IPS-20b (cell line): Measurements from ENCODE around the gene COL6A2.
"Not testable (repeated sequence)": the region's sequence is repeated elsewhere in the genome, so short reads cannot be mapped to it uniquely, and the experiment has no call there.

ENCODE experiments used
- H3K27ac ChIP-seq: one replicate; pipeline ENCODE4 v1.5.1; 2013; ENCODE audit warnings: low read length
- H3K27me3 ChIP-seq: 2 replicates; pipeline ENCODE4 v1.6.1; 2013; ENCODE audit warnings: mild to moderate bottlenecking, low read length, inconsistent platforms; ENCODE audit not compliant: insufficient read depth
- H3K36me3 ChIP-seq: 2 replicates; pipeline ENCODE4 v1.6.1; 2013; ENCODE audit warnings: low read depth, mild to moderate bottlenecking, inconsistent platforms, low read length, moderate library complexity; ENCODE audit not compliant: insufficient read depth
- H3K4me1 ChIP-seq: 2 replicates; pipeline ENCODE4 v1.6.1; 2013; ENCODE audit warnings: mild to moderate bottlenecking, control low read depth, inconsistent platforms, low read length, moderate library complexity; ENCODE audit not compliant: insufficient read depth
- H3K4me3 ChIP-seq: 2 replicates; pipeline ENCODE4 v1.5.1; 2013; ENCODE audit warnings: mild to moderate bottlenecking, low read length, inconsistent platforms
- H3K9ac ChIP-seq: 2 replicates; pipeline ENCODE4 v1.6.1; 2013; ENCODE audit warnings: low read depth, mild to moderate bottlenecking, inconsistent platforms, low read length, moderate library complexity
- H3K9me3 ChIP-seq: 2 replicates; pipeline ENCODE4 v1.6.1; 2013; ENCODE audit warnings: mild to moderate bottlenecking, low read depth, low read length, inconsistent platforms; ENCODE audit not compliant: insufficient read depth

The COL6A2 gene

DNA sequence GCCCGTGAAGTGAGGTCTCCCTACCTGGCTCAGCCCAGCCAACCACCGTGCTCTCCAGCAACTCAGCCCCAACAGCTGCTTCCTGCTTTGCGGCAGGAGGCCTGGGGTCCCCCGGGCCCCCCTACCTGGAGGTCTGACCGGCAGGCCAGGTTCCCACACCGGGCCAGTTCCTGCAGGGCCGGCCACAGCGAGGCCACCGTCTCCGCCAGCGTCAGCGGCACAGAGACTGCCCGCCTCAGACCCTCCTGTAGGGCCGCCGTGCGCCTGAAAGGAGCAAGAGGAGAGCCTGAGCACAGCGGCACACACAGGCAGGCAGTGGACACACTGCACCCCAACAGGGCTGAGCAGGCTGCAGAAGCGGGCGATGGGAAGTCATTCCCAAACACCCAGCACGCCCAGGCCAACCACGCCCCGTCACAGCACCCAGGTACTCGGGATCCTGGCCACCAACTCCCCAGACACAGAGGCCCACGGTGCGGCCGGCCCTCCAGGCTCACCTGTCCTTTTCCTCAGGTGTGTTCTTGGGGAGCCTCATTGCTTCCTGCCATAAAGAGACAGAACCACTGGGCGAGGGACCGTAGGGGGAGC, 40.6 kb downstream of the COL6A2 start:
- Histone ChIP-seq H3K27me3 (no peaks in the 10 kb centered on the region), H3K9me3 (no peaks in the 10 kb centered on the region), H3K9ac (no peak overlapping the region)

DNA sequence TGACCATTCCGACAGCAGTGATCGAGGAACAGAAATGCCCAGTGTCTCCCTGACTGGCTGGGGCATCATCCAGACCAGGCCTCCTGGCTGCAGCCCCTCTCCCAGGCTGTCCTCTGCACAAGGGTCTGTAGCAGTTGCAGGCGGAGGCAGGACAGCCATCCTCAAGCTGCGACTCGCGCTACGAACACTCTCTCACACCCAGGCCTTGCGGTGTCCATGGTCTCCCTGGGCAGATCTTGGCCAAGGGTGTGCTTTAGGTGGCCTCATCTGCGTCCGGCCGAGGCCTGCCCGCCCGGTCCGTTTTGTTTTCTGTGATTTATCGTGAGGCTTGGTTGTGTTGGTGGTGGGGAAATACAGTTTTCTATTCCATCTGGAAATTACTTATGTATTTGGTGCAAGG, 41.8 kb downstream of the COL6A2 start:
- no peaks in the 10 kb centered on the region for H3K36me3 ChIP-seq
- no peaks in the 10 kb centered on the region for H3K27me3 ChIP-seq
- H3K4me1 ChIP-seq = no peaks in the 10 kb centered on the region
- no peak overlapping the region for H3K4me3 ChIP-seq
- H3K9ac ChIP-seq = no peak overlapping the region
- no peaks in the 10 kb centered on the region for H3K9me3 ChIP-seq
- H3K27ac ChIP-seq = no peak overlapping the region

More for the DNA sequence above, 40.6 kb downstream of the COL6A2 start:
- no peak overlapping the region for H3K27ac ChIP-seq
- H3K4me3 ChIP-seq = no peak overlapping the region
- no peaks in the 10 kb centered on the region for H3K36me3 ChIP-seq
- H3K4me1 ChIP-seq = no peaks in the 10 kb centered on the region

DNA sequence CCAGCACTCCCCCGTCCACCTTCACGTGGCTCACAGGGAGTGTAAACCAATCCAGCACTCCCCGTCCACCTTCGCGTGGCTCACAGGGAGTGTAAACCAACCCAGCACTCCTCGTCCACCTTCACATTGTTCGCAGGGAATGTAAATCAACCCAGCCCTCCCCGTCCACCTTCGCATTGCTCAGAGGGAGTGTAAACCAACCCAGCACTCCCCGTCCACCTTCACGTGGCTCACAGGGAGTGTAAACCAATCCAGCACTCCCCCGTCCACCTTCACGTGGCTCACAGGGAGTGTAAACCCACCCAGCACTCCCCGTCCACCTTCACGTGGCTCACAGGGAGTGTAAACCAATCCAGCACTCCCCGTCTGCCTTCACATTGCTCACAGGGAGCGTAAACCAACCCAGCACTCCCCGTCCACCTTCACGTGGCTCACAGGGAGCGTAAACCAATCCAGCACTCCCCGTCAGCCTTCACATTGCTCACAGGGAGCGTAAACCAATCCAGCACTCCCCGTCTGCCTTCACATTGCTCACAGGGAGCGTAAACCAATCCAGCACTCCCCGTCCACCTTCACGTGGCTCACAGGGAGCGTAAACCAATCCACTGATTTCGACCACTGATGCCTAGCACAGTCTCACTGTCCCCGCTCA, 42.6 kb downstream of the COL6A2 start:
- H3K9ac ChIP-seq, H3K27me3 ChIP-seq, H3K9me3 ChIP-seq, H3K36me3 ChIP-seq, H3K27ac ChIP-seq, H3K4me1 ChIP-seq, H3K4me3 ChIP-seq: not testable (repeated sequence)

DNA sequence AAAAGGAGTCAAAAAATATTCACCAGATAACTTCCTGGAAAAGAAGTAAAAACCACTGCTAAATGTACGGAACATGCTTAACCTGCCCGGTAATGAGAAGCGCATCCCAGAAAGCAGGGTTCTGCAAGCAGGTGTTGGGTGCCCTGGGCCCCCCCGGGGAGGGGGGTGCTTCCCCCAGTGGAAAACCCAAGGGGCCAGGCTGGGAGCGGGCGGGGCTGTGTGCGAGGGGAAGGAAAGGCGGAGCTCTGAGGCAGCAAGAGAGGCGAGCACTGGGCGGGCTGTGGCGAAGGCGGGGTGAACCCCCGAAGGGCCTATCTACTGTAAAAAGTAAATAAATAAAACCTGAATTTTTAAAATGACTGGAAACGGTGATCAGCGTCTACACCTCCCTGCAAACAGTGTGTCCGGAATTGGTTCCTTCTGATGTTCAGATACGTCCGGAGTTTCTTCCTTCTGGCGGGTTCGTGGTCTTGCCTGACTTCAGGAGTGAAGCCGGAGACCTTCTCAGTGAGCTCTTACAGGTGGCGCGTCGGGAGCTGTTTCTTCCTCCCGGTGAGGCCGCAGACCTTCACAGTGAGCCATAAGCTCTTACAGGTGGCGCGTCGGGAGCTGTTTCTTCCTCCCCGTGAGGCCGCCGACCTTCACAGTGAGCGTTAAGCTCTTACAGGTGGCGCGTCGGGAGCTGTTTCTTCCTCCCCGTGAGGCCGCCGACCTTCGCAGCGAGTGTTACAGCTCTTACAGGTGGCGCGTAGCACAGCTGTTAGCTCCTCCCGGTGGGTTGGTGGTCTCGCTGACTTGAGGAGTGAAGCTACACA, 44.1 kb downstream of the COL6A2 start:
- Histone ChIP-seq H3K27me3 (no peaks in the 10 kb centered on the region), H3K9ac (no peak overlapping the region), H3K4me1 (no peaks in the 10 kb centered on the region), H3K27ac (no peak overlapping the region), H3K9me3 (no peaks in the 10 kb centered on the region), H3K36me3 (no peaks in the 10 kb centered on the region), H3K4me3 (no peak overlapping the region)

DNA sequence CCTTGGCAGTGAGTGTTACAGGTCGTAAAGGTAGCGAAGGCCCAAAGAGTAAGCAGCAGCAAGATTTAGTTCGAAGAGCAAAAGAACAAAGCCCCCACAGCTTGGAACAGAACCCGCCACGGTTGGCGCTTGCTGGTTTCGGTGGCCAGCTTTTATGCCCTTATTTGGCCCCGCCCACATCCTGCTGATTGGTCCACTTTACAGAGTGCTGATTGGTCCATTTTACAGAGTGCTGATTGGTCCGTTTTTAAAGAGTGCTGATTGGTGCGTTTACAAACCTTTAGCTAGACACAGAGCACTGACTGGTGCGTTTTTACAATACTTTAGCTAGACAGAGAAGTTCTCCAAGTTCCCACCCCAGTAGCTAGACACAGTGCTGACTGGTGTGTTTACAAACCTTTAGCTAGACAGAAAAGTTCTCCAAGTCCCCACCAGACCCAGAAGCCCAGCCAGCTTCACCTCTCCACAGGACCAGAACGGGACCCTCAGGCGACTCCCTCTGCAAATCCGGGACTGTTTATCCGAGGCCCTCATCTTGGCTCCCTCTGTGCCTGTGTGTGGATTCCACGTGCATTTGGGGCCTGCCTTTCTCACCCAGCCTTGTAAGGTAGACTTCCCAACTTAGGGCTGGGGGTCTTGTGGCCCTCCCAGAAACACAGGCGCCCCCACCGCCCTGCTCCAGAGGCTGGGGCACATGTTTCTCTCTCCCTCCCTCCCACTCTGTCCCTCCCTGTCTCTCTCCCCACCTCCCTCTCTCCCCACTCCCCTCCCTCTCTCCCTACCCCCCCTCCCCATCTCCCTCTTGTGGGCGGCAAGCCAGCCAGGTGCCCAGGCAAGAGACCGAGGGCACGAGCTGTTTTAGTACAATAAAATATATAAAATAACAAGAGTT, 44.9 kb downstream of the COL6A2 start:
- H3K9ac ChIP-seq = no peak overlapping the region
- no peak overlapping the region for H3K27ac ChIP-seq
- no peaks in the 10 kb centered on the region for H3K36me3 ChIP-seq
- H3K4me3 ChIP-seq = no peak overlapping the region
- H3K4me1 ChIP-seq = no peaks in the 10 kb centered on the region
- H3K9me3 ChIP-seq = no peaks in the 10 kb centered on the region
- no peaks in the 10 kb centered on the region for H3K27me3 ChIP-seq

DNA sequence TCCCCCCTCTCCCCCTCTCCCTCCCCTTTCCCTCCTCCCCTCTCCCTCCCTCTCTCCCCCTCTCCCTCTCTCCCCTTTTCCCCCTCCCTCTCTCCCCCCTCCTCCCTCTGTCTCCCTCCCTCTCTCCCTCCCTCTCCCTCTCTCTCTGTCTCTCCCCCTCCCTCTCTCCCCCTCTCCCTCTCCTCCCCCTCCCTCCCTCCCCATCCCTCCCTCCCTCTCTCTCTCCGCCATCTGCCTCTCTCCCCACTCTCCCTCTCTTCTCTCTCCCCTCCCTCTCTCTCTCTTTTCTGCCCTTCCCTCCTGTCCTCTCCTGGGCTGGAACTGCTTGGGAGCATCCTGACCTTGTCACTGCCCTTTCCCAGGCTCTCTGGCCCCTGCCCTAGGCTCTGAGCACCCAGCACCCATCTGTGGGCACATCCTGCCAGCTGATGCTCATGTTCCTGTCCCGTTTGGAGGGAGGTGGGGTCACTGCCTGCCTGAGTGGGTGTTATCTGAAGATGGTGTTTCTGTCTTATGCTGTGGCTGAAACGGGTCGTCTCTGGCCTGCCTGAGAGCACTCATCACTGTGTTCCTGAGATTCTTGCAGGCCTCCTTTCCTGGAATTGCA, 46.7 kb downstream of the COL6A2 start:
- Histone ChIP-seq H3K9ac (no peak overlapping the region), H3K36me3 (no peaks in the 10 kb centered on the region), H3K27ac (no peak overlapping the region), H3K4me3 (no peak overlapping the region), H3K9me3 (no peaks in the 10 kb centered on the region), H3K4me1 (no peaks in the 10 kb centered on the region), H3K27me3 (no peaks in the 10 kb centered on the region)

DNA sequence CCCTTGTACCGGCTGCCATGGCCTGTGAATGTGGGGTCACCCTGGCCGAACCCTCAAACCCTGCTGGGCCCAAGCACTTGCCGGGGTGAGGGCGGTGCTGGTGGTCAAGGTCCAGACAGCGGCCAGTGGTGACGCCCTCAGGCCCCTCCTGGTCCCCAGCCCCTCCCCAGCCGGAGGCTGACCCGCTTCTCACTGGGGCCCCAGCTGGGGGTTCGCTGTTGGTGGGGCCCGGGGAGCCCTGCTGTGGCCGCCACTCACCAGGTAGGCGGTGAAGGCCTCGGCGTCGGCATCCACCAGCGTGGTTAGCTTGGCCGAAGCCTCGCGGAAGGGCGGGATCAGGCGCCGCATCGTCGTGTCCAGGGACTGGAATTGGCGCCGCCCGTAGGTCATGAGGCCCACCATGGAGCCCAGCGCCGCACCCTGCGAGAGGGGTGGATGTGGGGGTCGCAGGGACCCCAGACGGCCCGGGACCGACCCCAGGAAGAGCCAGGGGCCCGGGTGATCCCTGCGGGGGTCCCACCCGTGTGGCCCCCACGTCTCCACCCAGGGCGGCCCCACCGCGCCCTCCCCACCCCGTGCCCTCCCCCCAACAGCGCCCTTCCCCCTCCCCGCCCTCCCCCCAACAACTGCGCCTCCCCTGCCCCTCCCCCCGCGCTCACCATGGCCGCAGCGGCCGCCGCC, 47.4 kb downstream of the COL6A2 start:
- no peak overlapping the region for H3K27ac ChIP-seq
- H3K4me3 ChIP-seq = no peak overlapping the region
- no peaks in the 10 kb centered on the region for H3K9me3 ChIP-seq
- H3K4me1 ChIP-seq = no peaks in the 10 kb centered on the region
- no peaks in the 10 kb centered on the region for H3K36me3 ChIP-seq
- H3K27me3 ChIP-seq = no peaks in the 10 kb centered on the region
- no peak overlapping the region for H3K9ac ChIP-seq

DNA sequence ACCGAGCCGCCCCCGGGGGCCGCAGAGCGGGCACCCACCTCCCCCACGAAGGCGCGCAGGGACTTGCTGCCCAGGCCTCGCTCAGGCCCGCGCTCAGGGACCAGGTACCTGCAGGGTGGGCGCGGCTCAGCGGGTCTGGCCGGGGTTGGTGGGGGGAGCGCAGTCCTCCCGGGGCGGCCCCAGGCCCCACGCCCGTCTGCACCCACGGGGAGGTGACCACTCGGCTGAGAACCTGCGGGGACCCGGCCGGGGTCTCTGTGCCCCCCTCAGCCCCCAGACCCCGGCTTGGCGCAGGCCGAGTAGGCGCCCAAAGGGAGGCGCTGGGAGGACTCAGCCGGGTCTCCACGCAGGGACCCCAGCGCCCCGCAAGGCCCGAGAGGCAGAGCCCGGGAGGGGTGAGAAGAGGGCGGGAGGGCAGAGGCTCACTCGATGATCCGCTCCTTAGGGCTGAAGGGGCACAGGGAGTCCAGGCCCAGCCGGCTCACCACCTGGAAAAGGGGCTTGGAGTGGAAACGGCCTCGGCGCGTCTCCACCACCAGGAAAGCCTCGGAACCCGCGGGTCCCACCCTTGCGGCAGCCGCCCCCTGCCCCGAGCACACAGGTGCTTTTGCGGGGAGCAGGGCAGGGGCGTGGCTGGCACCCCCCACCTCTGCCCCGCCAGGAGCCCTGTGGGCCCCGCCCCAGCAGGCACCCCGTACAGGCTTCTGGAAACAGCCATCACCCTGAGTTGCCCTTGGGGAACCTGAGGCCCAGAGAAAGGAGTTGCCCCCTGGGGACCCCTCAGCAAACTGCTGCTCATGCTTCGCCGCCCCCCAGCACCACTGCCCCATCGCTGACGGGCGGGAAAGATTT, 48.2 kb downstream of the COL6A2 start:
- H3K27ac ChIP-seq = no peak overlapping the region

DNA sequence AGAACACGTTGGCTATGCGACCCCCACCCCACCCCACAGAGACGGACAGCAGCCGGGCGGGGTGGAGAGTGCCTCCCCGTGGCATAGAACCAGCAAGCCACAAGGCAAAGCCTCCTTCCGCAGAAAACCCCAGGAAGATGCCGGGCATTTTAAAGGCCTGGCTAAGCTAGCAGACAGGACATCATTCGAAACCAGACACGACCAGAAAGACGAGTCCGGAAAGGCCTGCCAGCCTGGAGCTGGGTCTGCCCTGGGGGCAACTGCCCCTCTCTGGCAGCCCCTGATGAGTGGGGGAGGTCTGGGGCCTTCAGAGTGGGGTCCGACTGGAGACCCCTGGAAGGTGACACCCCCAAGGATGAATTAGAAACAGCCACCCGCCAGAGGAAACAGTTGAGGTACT, 48.9 kb downstream of the COL6A2 start:
- H3K27me3 ChIP-seq = no peaks in the 10 kb centered on the region
- H3K9me3 ChIP-seq = no peaks in the 10 kb centered on the region

More for the DNA sequence above, 48.2 kb downstream of the COL6A2 start:
- Histone ChIP-seq H3K27me3 (no peaks in the 10 kb centered on the region), H3K4me3 (no peak overlapping the region), H3K36me3 (no peaks in the 10 kb centered on the region), H3K4me1 (no peaks in the 10 kb centered on the region), H3K9ac (no peak overlapping the region), H3K9me3 (no peaks in the 10 kb centered on the region)

DNA sequence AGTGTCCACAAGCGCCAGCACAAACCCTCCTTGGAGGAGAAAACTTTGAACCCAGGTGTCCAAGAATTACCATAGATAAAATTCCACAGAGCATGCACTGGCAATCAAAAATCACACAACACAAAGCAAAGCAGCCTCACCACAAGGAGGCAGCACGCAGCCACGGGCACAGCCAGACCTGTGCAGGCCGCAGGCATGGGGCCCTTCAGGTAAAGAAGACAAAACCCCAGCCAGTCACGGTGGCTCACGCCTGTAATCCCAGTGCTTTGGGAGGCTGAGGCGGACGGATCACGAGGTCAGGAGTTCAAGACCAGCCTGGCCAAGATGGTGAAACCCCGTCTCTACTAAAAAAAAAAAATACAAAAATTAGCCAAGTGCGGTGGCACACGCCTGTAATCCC, 49.5 kb downstream of the COL6A2 start:
- not testable (repeated sequence) for H3K4me3 ChIP-seq, H3K27me3 ChIP-seq, H3K9me3 ChIP-seq, H3K27ac ChIP-seq, H3K4me1 ChIP-seq, H3K9ac ChIP-seq, H3K36me3 ChIP-seq

More for the DNA sequence above, 48.9 kb downstream of the COL6A2 start:
- Histone ChIP-seq H3K9ac (no peak overlapping the region), H3K4me3 (no peak overlapping the region), H3K4me1 (no peaks in the 10 kb centered on the region; the same call in 1 of the 2 replicates), H3K27ac (no peak overlapping the region), H3K36me3 (no peaks in the 10 kb centered on the region)
